Measurements from ENCODE around the gene MED12. TPM values are rescaled to one million over a fixed set of nuclear protein-coding genes. Genes with fewer than 3 reads are reported as not detected.

The MED12 gene
- total and polyA plus RNA-seq, 2 of the 8 experiments (the other 6 are each of a cell fraction or from before 2014, with no cell fraction given) = 19.4 to 48.9 TPM

- Histone ChIP-seq H3K4me3 (ENCODE audit: extremely low read depth in 1 of 4, insufficient read depth in 2 of 4, low read depth in 3 of 4, low read length in 4 of 4) (no peak overlapping the region), H3K79me2 (ENCODE audit: control insufficient read depth in 1 of 2, insufficient read depth in 2 of 2, low read length in 2 of 2) (no peaks in the 10 kb centered on the region), H3K18ac (ENCODE audit: extremely low read depth, low read length) (no peak overlapping the region), H3K14ac (ENCODE audit: insufficient read length) (no peak overlapping the region), H2BK20ac (ENCODE audit: low read length) (no peak overlapping the region), H2AFZ (ENCODE audit: low read length) (no peak overlapping the region), H3K4ac (replicated peaks; ENCODE audit: insufficient read length, low read depth, low read length) (no peak overlapping the region), H3K4me1 (replicated peaks in 1 of 4; ENCODE audit: control insufficient read depth in 3 of 4, insufficient read depth in 4 of 4, low read length in 3 of 4) (peaks cover 2 to 21% (median 6%) of the 10 kb centered on the region in 4 experiments; a peak in 3 of 7 replicates), H2BK120ac (replicated peaks; ENCODE audit: low read depth, low read length) (no peak overlapping the region), H2AK5ac (ENCODE audit: low read depth, low read length) (no peak overlapping the region), H3K9ac (replicated peaks in 1 of 4; ENCODE audit: extremely low read depth in 1 of 4, low read depth in 3 of 4, low read length in 3 of 4) (no peak overlapping the region), H2BK5ac (ENCODE audit: low read depth, low read length) (no peak overlapping the region), H3K4me2 (ENCODE audit: insufficient read depth in 1 of 2, low read depth in 2 of 2, low read length in 2 of 2) (no peak overlapping the region), H3K79me1 (ENCODE audit: low read depth, low read length) (no peaks in the 10 kb centered on the region), H3K27me3 (replicated peaks in 1 of 4; ENCODE audit: control insufficient read depth in 3 of 4, extremely low read depth in 1 of 4, insufficient read depth in 3 of 4, low read length in 3 of 4) (peaks cover 0 to 2% (median 0%) of the 10 kb centered on the region in 4 experiments; a peak in 2 of 7 replicates), H3K56ac (replicated peaks; ENCODE audit: insufficient read length, low read depth, low read length) (no peak overlapping the region), H4K20me1 (replicated peaks in 1 of 2; ENCODE audit: control insufficient read depth in 1 of 2, insufficient read depth in 2 of 2, low read length in 2 of 2) (no peaks in the 10 kb centered on the region), H4K8ac (ENCODE audit: extremely low read depth, insufficient read depth, low read length) (no peak overlapping the region), H3K23ac (ENCODE audit: insufficient read length) (no peak overlapping the region), H3K36me3 (ENCODE audit: control insufficient read depth in 2 of 4, insufficient read depth in 4 of 4, low read length in 3 of 4) (no peaks in the 10 kb centered on the region), H2BK15ac (ENCODE audit: low read length) (no peak overlapping the region), H4K5ac (ENCODE audit: insufficient read length, low read depth, low read length) (no peak overlapping the region), H3K27ac (ENCODE audit: low read depth, low read length) (no peak overlapping the region), H3K23me2 (ENCODE audit: low read depth, low read length) (peaks cover 2% of the 10 kb centered on the region; the same call in 1 of the 2 replicates), H4K91ac (replicated peaks; ENCODE audit: insufficient read length, low read length) (no peak overlapping the region), H2BK12ac (ENCODE audit: low read depth, low read length) (no peak overlapping the region), H3K9me3 (ENCODE audit: insufficient read depth in 2 of 2, low read depth in 1 of 2, low read length in 1 of 2) (no peaks in the 10 kb centered on the region)
- ChIA-PET POLR2A (ENCODE audit: partially characterized antibody) (interaction anchor here (0.8 kb wide), 1 partner anchor 11 kb away, joined by 3 read pairs; the partner anchor contains the start of gene MED12), CTCF (ENCODE audit: partially characterized antibody) (no interaction called here)
- FAIRE-seq (no peak), DNase-seq (ENCODE audit: low read depth in 1 of 2, low spot score in 2 of 2) (no peak)
- WGBS, 2 experiments (ENCODE audit: extremely low coverage in 1 of 2, insufficient coverage in 1 of 2, insufficient read length in 1 of 2, insufficient replicate concordance in 2 of 2, low coverage in 1 of 2, low lambda C conversion rate in 2 of 2, missing lambda C conversion rate in 1 of 2) = 73% methylated on average over 6 of the region's 9 CpGs; no CpG with 5 or more reads in 1 of the 2 experiments
- TF ChIP-seq CTBP2 (IDR thresholded peaks at IDR 0.05; ENCODE audit: borderline replicate concordance, insufficient read depth, insufficient read length, low read length) (no peak), CHD2 (IDR thresholded peaks at IDR 0.05; ENCODE audit: low read length) (no peak), FOSL1 (IDR thresholded peaks at IDR 0.05; ENCODE audit: insufficient read depth, low read depth, low read length) (no peak), HDAC6 (IDR thresholded peaks at IDR 0.05; ENCODE audit: low read depth, low read length) (no peak), HDAC2 (IDR thresholded peaks at IDR 0.05; ENCODE audit: borderline replicate concordance in 1 of 2, low read depth in 2 of 2, low read length in 2 of 2) (no peak), CBX5 (IDR thresholded peaks at IDR 0.05; ENCODE audit: low read depth, low read length) (no peak), SIRT6 (IDR thresholded peaks at IDR 0.05; ENCODE audit: low read length) (no peak), KDM5A (IDR thresholded peaks at IDR 0.05; ENCODE audit: low read length) (no peak)
These were observed 10.5 kb upstream of the MED12 start for GRCh38 chrX:71107762-71108360.

Data from H1 (cell line).